Measurements from ENCODE around the gene JMJD8.

DNA sequence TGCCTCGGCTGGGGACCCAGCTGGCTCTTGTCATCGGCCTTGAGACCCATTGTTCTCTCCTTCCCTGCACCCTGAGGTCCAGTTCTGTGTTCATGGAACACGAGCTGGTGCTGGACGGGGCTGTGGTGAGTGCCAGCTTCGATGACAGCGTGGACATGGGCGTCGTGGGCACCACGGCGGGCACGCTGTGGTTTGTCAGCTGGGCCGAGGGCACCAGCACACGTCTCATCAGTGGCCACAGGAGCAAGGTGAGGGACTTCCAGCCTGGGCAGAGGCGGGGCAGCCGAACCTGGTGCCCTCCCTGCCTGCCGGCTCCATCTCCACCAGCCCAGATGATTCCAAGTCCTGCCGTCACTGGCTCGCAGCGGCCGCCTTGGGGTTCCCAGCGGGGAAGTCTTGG lies 21.5 kb downstream of the JMJD8 start:
- TF ChIP-seq, protein P1, sequence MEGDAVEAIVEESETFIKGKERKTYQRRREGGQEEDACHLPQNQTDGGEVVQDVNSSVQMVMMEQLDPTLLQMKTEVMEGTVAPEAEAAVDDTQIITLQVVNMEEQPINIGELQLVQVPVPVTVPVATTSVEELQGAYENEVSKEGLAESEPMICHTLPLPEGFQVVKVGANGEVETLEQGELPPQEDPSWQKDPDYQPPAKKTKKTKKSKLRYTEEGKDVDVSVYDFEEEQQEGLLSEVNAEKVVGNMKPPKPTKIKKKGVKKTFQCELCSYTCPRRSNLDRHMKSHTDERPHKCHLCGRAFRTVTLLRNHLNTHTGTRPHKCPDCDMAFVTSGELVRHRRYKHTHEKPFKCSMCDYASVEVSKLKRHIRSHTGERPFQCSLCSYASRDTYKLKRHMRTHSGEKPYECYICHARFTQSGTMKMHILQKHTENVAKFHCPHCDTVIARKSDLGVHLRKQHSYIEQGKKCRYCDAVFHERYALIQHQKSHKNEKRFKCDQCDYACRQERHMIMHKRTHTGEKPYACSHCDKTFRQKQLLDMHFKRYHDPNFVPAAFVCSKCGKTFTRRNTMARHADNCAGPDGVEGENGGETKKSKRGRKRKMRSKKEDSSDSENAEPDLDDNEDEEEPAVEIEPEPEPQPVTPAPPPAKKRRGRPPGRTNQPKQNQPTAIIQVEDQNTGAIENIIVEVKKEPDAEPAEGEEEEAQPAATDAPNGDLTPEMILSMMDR (conservative IDR thresholded peaks at IDR 0.05 in 1 of 2, IDR thresholded peaks at IDR 0.05 in 1 of 2; ENCODE audit: low read depth in 1 of 2, low read length in 2 of 2), result no peak
- no peak for TF ChIP-seq EZH2 (IDR thresholded peaks at IDR 0.05; ENCODE audit: low read length, missing control alignments)
